Upper lobe of left lung (tissue), 4 donors: Measurements from ENCODE around the gene FARSB.

Source experiments
- EP300 ChIP-seq, 4 donors: sonication (generic); formaldehyde crosslinking; IDR thresholded peaks; one replicate each; pipeline ENCODE4 v1.5.1; 2017; ENCODE audit warnings: antibody characterized with exemption in 4 of 4, control low read depth in 2 of 4
- POLR2AphosphoS5 ChIP-seq, 2 donors: sonication (generic); formaldehyde crosslinking; IDR thresholded peaks; one replicate each; pipeline ENCODE4 v1.5.1; 2017; ENCODE audit warnings: antibody characterized with exemption in 2 of 2

- TF ChIP-seq EP300 (IDR thresholded peaks at IDR 0.05) (no peak), POLR2AphosphoS5 (IDR thresholded peaks at IDR 0.05) (no peak)
Observed at GRCh38 chr2:222569826-222570225, 86.1 kb downstream of the FARSB start.
